Transverse colon (tissue), 3 donors: ENCODE measurements around the gene CTH.

Source experiments
- CTCF ChIP-seq, 5 experiments: fragments of 200-600 bp in 3 of 5; fragments of 450-650 bp in 2 of 5; sonication (generic) in 3 of 5; IDR thresholded peaks; 1 replicate in 2 of 5; 2 replicates in 3 of 5; pipeline ENCODE4 v1.5.1; 2016 to 2017; ENCODE audit warnings: antibody characterized with exemption in 5 of 5, inconsistent platforms in 3 of 5, mild to moderate bottlenecking in 2 of 5, moderate library complexity in 1 of 5
- EP300 ChIP-seq: sonication (generic); formaldehyde crosslinking; IDR thresholded peaks from one replicate; pipeline ENCODE4 v1.6.1; 2017; ENCODE audit warnings: antibody characterized with exemption, low read depth
- POLR2A ChIP-seq: fragments of 450-650 bp; IDR thresholded peaks from one replicate; pipeline ENCODE4 v1.6.1; 2016; ENCODE audit warnings: antibody characterized with exemption, mild to moderate bottlenecking, moderate library complexity

- TF ChIP-seq POLR2A, result no peak
- TF ChIP-seq CTCF (IDR thresholded peaks at IDR 0.05), result no peak
- TF ChIP-seq EP300, result no peak
Measured at GRCh38 chr1:70443739-70444138, 32.7 kb downstream of the CTH start.
